ENCODE measurements around the gene SYNGR2. TPM values are rescaled to one million over a fixed set of nuclear protein-coding genes. Genes with fewer than 3 reads are reported as not detected.

Gene SYNGR2
- 636 and 647 TPM in 2 replicates for total RNA-seq

DNA sequence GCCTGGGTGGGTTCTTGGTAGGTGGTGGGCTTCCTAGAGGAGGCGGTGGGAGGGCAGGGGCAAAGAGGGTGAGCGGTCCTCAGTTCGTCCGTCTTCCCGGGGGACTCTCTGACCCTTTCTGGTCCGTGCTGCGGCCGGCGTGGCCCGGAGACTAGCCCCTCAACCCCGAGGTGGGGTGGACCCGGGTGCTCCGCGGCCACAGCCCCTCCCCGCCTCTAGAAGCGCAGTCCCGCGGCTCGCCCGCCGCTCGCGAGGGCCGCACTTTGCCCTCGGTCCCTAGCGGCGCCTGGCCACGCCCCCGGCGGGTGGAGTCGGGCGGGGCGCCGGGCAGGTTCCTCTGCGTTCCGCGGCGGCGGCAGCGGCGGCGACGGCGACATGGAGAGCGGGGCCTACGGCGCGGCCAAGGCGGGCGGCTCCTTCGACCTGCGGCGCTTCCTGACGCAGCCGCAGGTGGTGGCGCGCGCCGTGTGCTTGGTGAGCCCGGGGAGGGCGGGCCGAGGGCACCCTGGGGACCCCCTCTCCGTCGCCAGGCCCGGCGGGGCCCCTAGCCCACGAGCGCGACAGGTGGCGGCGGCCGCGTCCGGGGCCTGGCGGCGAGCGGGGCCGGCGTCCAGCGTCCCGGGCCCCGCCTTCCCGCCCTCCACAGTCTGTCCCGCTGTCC lies at the start of gene SYNGR2:
TSS of gene SYNGR2 (plus strand) at position 340 of the 661 bp plus-strand sequence. CDS start at position 376, 36 bp downstream.
- peak within 1 kb of the TSS; percentile 84 for H3K4me3 Mint-ChIP-seq
- POLR2A ChIA-PET: interaction anchor here (0.6 to 33.1 kb wide), 8 partner anchors 10 to 477 kb away, joined by 3 to 2404 read pairs (median 4); partner anchors contain the start of genes C17orf99, TMC6 and TMC8
- DNase-seq: peak; percentile 92
- H3K36me3 Mint-ChIP-seq (ENCODE audit: low read depth): peaks cover 41% of the 10 kb centered on the region
- H3K4me1 Mint-ChIP-seq: peaks cover 52% of the 10 kb centered on the region
- TF ChIP-seq, protein P1, sequence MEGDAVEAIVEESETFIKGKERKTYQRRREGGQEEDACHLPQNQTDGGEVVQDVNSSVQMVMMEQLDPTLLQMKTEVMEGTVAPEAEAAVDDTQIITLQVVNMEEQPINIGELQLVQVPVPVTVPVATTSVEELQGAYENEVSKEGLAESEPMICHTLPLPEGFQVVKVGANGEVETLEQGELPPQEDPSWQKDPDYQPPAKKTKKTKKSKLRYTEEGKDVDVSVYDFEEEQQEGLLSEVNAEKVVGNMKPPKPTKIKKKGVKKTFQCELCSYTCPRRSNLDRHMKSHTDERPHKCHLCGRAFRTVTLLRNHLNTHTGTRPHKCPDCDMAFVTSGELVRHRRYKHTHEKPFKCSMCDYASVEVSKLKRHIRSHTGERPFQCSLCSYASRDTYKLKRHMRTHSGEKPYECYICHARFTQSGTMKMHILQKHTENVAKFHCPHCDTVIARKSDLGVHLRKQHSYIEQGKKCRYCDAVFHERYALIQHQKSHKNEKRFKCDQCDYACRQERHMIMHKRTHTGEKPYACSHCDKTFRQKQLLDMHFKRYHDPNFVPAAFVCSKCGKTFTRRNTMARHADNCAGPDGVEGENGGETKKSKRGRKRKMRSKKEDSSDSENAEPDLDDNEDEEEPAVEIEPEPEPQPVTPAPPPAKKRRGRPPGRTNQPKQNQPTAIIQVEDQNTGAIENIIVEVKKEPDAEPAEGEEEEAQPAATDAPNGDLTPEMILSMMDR (IDR thresholded peaks at IDR 0.05): no peak
- intact Hi-C loops (cut with micrococcal nuclease): loop anchor here (1.0 kb wide), 4 partner anchors 13 to 41 kb away; no protein-coding TSS in a partner anchor
- no peaks in the 10 kb centered on the region for H3K27me3 Mint-ChIP-seq
- peak within 1 kb of the TSS; percentile 90 for H3K27ac Mint-ChIP-seq
- ATAC-seq (ENCODE audit: low read depth): peak; percentile 75
- CTCF ChIA-PET: no interaction called here
- no peaks in the 10 kb centered on the region for H3K9me3 Mint-ChIP-seq

DNA sequence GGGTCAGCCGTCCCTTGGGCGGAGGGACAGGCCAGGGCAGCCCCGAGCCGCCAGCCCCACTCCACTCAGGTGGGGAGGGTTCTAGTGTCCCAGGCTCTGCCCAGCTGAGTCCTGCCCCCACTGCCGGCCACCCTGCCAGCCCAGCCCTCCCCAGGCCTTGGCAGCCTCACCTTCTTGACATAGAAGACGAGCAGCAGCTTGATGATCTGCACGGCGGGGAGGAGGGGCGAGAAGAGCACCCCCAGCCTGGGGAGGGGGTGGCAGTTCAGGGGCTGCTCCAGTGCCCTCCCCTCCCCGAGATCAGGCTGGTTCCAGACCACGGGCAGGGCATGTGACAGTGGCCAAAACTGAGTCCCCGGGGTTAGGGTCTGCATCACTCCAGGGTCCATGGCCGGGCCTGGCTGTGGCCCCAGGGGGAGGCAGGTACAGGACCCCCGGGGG lies 49.6 kb upstream of the SYNGR2 start:
- ChIA-PET POLR2A (interaction anchor here (1.6 to 48.2 kb wide), 3 partner anchors 23 to 132 kb away, joined by 5 to 2404 read pairs (median 1040); partner anchors contain the start of genes AFMID, C17orf99, SYNGR2 and TK1), CTCF (interaction anchor here (1.1 to 4.0 kb wide), 2 partner anchors 19 to 57 kb away, joined by 4 to 16 read pairs; no protein-coding TSS in a partner anchor)
- ATAC-seq (ENCODE audit: low read depth): no peak
- Mint-ChIP-seq H3K4me3 (no peak overlapping the region), H3K27me3 (no peaks in the 10 kb centered on the region), H3K36me3 (ENCODE audit: low read depth) (peaks cover 73% of the 10 kb centered on the region), H3K4me1 (peaks cover 47% of the 10 kb centered on the region), H3K27ac (no peak overlapping the region), H3K9me3 (no peaks in the 10 kb centered on the region)
- DNase-seq: no peak
- intact Hi-C loops (cut with micrococcal nuclease): no loop called here
- TF ChIP-seq, protein P1 (IDR thresholded peaks at IDR 0.05): no peak

DNA sequence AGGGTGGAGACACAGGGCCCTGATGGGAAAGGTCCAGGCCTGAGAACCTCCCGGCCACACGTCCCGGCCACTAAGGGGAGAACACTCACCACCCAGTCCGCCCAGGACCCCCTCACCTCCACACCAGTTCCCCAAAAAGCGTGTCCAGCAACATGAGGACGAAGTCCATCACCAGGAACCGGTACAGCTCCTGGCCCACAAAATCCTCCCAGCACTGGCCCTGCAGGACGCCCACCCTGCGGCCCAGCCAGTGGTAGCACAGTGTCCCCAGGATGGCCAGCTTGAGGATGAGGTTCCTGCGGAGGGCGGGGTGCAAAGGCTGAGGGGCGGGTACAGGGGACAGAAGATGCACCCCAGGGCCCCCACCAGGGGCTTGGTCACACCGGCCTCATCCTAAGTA lies 47.8 kb upstream of the SYNGR2 start:
- TF ChIP-seq, protein P1 (IDR thresholded peaks at IDR 0.05): no peak
- POLR2A ChIA-PET: interaction anchor here (0.5 to 48.2 kb wide), 8 partner anchors 7 to 1697 kb away, joined by 3 to 2404 read pairs (median 4); partner anchors contain the start of genes AFMID, C17orf99, SYNGR2 and TK1
- CTCF ChIA-PET: interaction anchor here (4.0 kb wide), 1 partner anchor 55 kb away, joined by 16 read pairs; no protein-coding TSS in a partner anchor
- intact Hi-C loops (cut with micrococcal nuclease): loop anchor here (10.0 kb wide), 1 partner anchor 676 kb away; no protein-coding TSS in a partner anchor
- Mint-ChIP-seq H3K27ac (no peak overlapping the region), H3K27me3 (no peaks in the 10 kb centered on the region), H3K9me3 (no peaks in the 10 kb centered on the region), H3K4me1 (peaks cover 56% of the 10 kb centered on the region), H3K36me3 (ENCODE audit: low read depth) (peaks cover 66% of the 10 kb centered on the region), H3K4me3 (no peak overlapping the region)
- ATAC-seq (ENCODE audit: low read depth) (no peak), DNase-seq (no peak)

GRCh38 chr17:78120971-78121800 lies 47.2 kb upstream of the SYNGR2 start:
- ATAC-seq (ENCODE audit: low read depth) (no peak), DNase-seq (peak; percentile 37)
- TF ChIP-seq, protein P1 (IDR thresholded peaks at IDR 0.05): no peak
- H3K9me3 Mint-ChIP-seq: no peaks in the 10 kb centered on the region
- intact Hi-C loops (cut with micrococcal nuclease): loop anchor here (10.0 kb wide), 1 partner anchor 676 kb away; no protein-coding TSS in a partner anchor
- POLR2A ChIA-PET: interaction anchor here (1.2 to 48.2 kb wide), 4 partner anchors 8 to 52 kb away, joined by 4 to 2404 read pairs (median 525); partner anchors contain the start of genes AFMID, C17orf99, SYNGR2 and TK1
- H3K27me3 Mint-ChIP-seq: no peaks in the 10 kb centered on the region
- peaks cover 62% of the 10 kb centered on the region for H3K4me1 Mint-ChIP-seq
- CTCF ChIA-PET: interaction anchor here (0.6 to 4.0 kb wide), 4 partner anchors 11 to 54 kb away, joined by 3 to 16 read pairs (median 4); no protein-coding TSS in a partner anchor
- peak overlapping the region; percentile 65 for H3K4me3 Mint-ChIP-seq
- peaks cover 69% of the 10 kb centered on the region for H3K36me3 Mint-ChIP-seq (ENCODE audit: low read depth)
- peak overlapping the region; percentile 81 for H3K27ac Mint-ChIP-seq

Measured in activated B cell treated with CpG ODN at 0.5 μM for 24 hours (primary cell).